Stomach (tissue), 4 donors: ENCODE results near the gene ARMH1.

Experiments used
- EP300 ChIP-seq: sonication (generic); formaldehyde crosslinking; IDR thresholded peaks from one replicate; pipeline ENCODE4 v1.6.1; 2017; ENCODE audit warnings: antibody characterized with exemption
- POLR2A ChIP-seq, 4 donors: fragments of 450-650 bp; IDR thresholded peaks; one replicate each; pipeline ENCODE4 v1.6.1; 2016; ENCODE audit warnings: antibody characterized with exemption in 4 of 4, control low read depth in 2 of 4, mild to moderate bottlenecking in 1 of 4, moderate library complexity in 1 of 4
- TF ChIP-seq, protein P1 (sequence below), 7 experiments: fragments of 450-650 bp in 4 of 7; fragments of 200-600 bp in 3 of 7; sonication (generic) in 3 of 7; IDR thresholded peaks; one replicate each; pipeline ENCODE4 v1.5.1; 2016 to 2019; ENCODE audit warnings: antibody characterized with exemption in 7 of 7, control low read depth in 2 of 7, mild to moderate bottlenecking in 1 of 7

DNA sequence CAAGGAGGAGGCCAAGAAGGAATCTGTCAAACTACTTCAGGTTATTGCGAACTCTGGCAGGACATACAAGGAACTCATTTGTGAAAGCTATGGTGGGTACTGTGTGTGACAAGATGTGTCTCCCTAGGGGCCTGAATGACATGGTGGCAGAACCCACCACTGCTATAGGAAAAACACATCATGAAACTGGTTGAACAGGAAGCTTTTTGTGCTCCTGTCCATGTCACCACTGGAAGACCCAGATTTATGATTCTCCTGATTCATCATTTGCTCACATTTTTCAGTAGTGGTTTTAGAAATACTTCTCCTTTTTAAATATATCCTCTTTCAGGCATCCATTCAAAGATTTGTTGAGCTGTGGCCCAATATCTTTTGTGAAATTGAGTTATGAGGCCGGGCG is 23.6 kb downstream of the ARMH1 start:
- TF ChIP-seq, protein P1, sequence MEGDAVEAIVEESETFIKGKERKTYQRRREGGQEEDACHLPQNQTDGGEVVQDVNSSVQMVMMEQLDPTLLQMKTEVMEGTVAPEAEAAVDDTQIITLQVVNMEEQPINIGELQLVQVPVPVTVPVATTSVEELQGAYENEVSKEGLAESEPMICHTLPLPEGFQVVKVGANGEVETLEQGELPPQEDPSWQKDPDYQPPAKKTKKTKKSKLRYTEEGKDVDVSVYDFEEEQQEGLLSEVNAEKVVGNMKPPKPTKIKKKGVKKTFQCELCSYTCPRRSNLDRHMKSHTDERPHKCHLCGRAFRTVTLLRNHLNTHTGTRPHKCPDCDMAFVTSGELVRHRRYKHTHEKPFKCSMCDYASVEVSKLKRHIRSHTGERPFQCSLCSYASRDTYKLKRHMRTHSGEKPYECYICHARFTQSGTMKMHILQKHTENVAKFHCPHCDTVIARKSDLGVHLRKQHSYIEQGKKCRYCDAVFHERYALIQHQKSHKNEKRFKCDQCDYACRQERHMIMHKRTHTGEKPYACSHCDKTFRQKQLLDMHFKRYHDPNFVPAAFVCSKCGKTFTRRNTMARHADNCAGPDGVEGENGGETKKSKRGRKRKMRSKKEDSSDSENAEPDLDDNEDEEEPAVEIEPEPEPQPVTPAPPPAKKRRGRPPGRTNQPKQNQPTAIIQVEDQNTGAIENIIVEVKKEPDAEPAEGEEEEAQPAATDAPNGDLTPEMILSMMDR (IDR thresholded peaks at IDR 0.05) = no peak
- no peak for TF ChIP-seq POLR2A (IDR thresholded peaks at IDR 0.05)
- no peak for TF ChIP-seq EP300
